H1 (cell line): ENCODE measurements around the gene AQP2. TPM values are rescaled to one million over a fixed set of nuclear protein-coding genes. Genes with fewer than 3 reads are reported as not detected.

Source experiments
- NRF1 ChIP-seq: IDR thresholded peaks from 2 replicates; pipeline ENCODE4 v1.6.1; 2011; ENCODE audit warnings: mild to moderate bottlenecking, low read depth, low read length, improper control_type of control experiment
- polyA plus RNA-seq, 7 experiments: library from polyadenylated mRNA; depleted of rRNA in 3 of 7; stranded (reverse) in 5 of 7; unstranded in 2 of 7; fragments of >200 nt in 5 of 7; fragments of 200-250 nt in 2 of 7; gene quantifications; 1 replicate in 5 of 7; 2 replicates in 1 of 7; 4 replicates in 1 of 7; pipeline versions ENCODE4 v1.2.1 to v1.2.3, GENCODE V29; 2011 to 2013; ENCODE audit warnings: missing spikeins in 2 of 7, mixed read lengths in 2 of 7
- total RNA-seq: library from RNA; stranded (reverse); fragmentation: NEBNext Ultra II Directional; extraction: Animal tissue kit (Norgen Biotek cat#: 25700); gene quantifications from 2 replicates; pipeline ENCODE4 v1.2.1, GENCODE V29; 2021

The AQP2 gene
- total and polyA plus RNA-seq, 2 of the 8 experiments (the other 6 are each of a cell fraction or from before 2014, with no cell fraction given): not detected

DNA sequence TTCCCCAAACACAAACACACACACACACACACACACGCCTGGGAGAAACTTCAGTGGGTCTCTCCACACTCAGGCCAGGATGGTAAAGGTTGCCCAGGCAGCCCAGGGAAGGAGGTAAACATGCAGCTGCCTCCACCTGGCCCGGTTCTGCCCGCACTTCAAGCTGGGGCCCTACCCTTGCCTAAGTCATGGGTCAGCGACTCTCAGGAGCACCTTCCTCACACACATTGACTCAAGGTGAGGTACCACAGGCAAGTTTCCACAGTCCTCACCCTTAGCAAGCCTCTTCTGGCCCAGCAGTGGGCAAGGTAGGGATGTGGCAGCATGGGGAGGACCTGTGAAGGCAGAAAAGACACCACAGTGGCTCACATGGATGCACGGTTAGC lies 32.8 kb upstream of the AQP2 start (continued):
- no peak for TF ChIP-seq NRF1
